Osteoblast (primary cell): ENCODE data around the gene PLK5. TPM values are rescaled to one million over a fixed set of nuclear protein-coding genes. Genes with fewer than 3 reads are reported as not detected.

Source experiments
- DNase-seq: peaks from one replicate; pipeline ENCODE4 v3.0.0; 2011; ENCODE audit warnings: low spot score, mixed read lengths; ENCODE audit not compliant: insufficient read length; ENCODE audit errors: missing footprints
- H2AFZ ChIP-seq: 2 replicates; pipeline ENCODE4 v1.6.0; 2011; ENCODE audit warnings: mild to moderate bottlenecking, low read length
- H3K27ac ChIP-seq: 2 replicates; pipeline ENCODE4 v1.5.1; 2011; ENCODE audit warnings: mild to moderate bottlenecking, low read depth, low read length, moderate library complexity
- H3K27me3 ChIP-seq: 2 replicates; pipeline ENCODE4 v1.6.0; 2012; ENCODE audit warnings: mild to moderate bottlenecking, control low read depth, inconsistent platforms, low read length, moderate library complexity; ENCODE audit not compliant: insufficient read depth
- H3K36me3 ChIP-seq: 2 replicates; pipeline ENCODE4 v1.5.1; 2011; ENCODE audit warnings: mild to moderate bottlenecking, low read length, control low read depth, moderate library complexity; ENCODE audit not compliant: insufficient read depth
- H3K4me1 ChIP-seq: 2 replicates; pipeline ENCODE4 v1.5.1; 2011; ENCODE audit warnings: mild to moderate bottlenecking, low read length, control low read depth, moderate library complexity; ENCODE audit not compliant: insufficient read depth
- H3K4me2 ChIP-seq: 2 replicates; pipeline ENCODE4 v1.6.0; 2011; ENCODE audit warnings: mild to moderate bottlenecking, low read length; ENCODE audit not compliant: insufficient read depth
- H3K4me3 ChIP-seq: fragments of 200-600 bp; sonication (generic); 3 replicates; pipeline ENCODE4 v1.5.1; 2012; ENCODE audit warnings: mild to moderate bottlenecking, low read length, inconsistent platforms; ENCODE audit not compliant: insufficient read depth
- H3K79me2 ChIP-seq: 2 replicates; pipeline ENCODE4 v1.6.0; 2012; ENCODE audit warnings: mild to moderate bottlenecking, low read length, control low read depth, inconsistent platforms; ENCODE audit not compliant: insufficient read depth
- H3K9me3 ChIP-seq: 2 replicates; pipeline ENCODE4 v1.5.1; 2011; ENCODE audit warnings: low read depth, low read length, control low read depth
- H4K20me1 ChIP-seq: 2 replicates; pipeline ENCODE4 v1.6.0; 2012; ENCODE audit warnings: mild to moderate bottlenecking, low read length, control low read depth; ENCODE audit not compliant: insufficient read depth
- CTCF ChIP-seq: IDR thresholded peaks from 2 replicates; pipeline ENCODE4 v1.5.1; 2011; ENCODE audit warnings: mild to moderate bottlenecking, low read depth, low read length, moderate library complexity; ENCODE audit errors: extremely low read depth
- total RNA-seq: library from RNA; depleted of rRNA; stranded (reverse); fragments of >200 nt; gene quantifications from 2 replicates; pipeline ENCODE4 v1.2.3, GENCODE V29; 2012

PLK5 gene
- total RNA-seq, 1 donor, result under 0.01 TPM

- TF ChIP-seq CTCF, result no peak
Measured at GRCh38 chr19:1486720-1487575, 36.9 kb upstream of the PLK5 start.

GRCh38 chr19:1487576-1488281 is 36.1 kb upstream of the PLK5 start:
- H3K4me2 ChIP-seq, result no peak overlapping the region
- H3K27me3 ChIP-seq, result peaks cover 10% of the 10 kb centered on the region
- no peaks in the 10 kb centered on the region for H3K4me1 ChIP-seq
- no peaks in the 10 kb centered on the region for H3K79me2 ChIP-seq
- no peak overlapping the region for H3K27ac ChIP-seq
- no peak overlapping the region for H3K4me3 ChIP-seq
- H2AFZ ChIP-seq, result no peak overlapping the region
- H4K20me1 ChIP-seq, result no peaks in the 10 kb centered on the region
- no peaks in the 10 kb centered on the region for H3K9me3 ChIP-seq
- H3K36me3 ChIP-seq, result no peaks in the 10 kb centered on the region
- DNase-seq, result peak; percentile 76
- no peak for TF ChIP-seq CTCF

More at GRCh38 chr19:1486720-1487575, 36.9 kb upstream of the PLK5 start:
- Histone ChIP-seq H3K79me2 (no peaks in the 10 kb centered on the region), H3K9me3 (no peaks in the 10 kb centered on the region), H4K20me1 (no peaks in the 10 kb centered on the region), H3K36me3 (no peaks in the 10 kb centered on the region), H3K4me3 (no peak overlapping the region), H3K27ac (no peak overlapping the region), H3K4me1 (no peaks in the 10 kb centered on the region), H2AFZ (no peak overlapping the region), H3K27me3 (peaks cover 8% of the 10 kb centered on the region), H3K4me2 (no peak overlapping the region)
- DNase-seq, result peak; percentile 76

DNA sequence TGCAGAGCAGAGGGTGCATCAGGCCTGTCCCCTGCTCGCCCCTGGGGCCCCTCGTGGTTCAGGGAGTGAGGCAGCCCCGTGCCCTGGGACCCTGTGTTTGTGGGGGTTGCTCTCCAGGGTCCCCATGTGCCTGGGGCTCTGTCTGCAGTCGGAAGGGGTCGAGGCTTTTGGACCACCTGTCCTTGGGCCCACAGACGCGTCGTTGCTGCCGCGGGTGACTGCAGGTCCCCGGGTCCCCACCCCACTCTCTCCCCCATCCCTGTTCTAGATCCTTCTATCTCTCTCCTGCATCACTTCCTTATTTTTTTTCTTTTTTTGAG is 35.6 kb upstream of the PLK5 start:
- TF ChIP-seq CTCF, result no peak
- no peak overlapping the region for H2AFZ ChIP-seq

More for the DNA sequence above, 35.6 kb upstream of the PLK5 start:
- DNase-seq, result no peak
- Histone ChIP-seq H3K4me1 (no peaks in the 10 kb centered on the region), H3K4me2 (no peak overlapping the region), H3K27me3 (peaks cover 10% of the 10 kb centered on the region), H3K4me3 (no peak overlapping the region), H3K9me3 (no peaks in the 10 kb centered on the region), H3K36me3 (no peaks in the 10 kb centered on the region), H4K20me1 (no peaks in the 10 kb centered on the region), H3K79me2 (no peaks in the 10 kb centered on the region), H3K27ac (no peak overlapping the region)
